Astrocyte (in vitro differentiated cells and primary cell): Measurements from ENCODE around the gene FAM3A.

ENCODE experiments used
- EZH2 ChIP-seq: IDR thresholded peaks from 2 replicates; pipeline ENCODE4 v1.6.1; 2012; ENCODE audit warnings: mild to moderate bottlenecking, low read length, inconsistent platforms; ENCODE audit not compliant: insufficient read depth
- TF ChIP-seq, protein P1 (sequence below): IDR thresholded peaks from 2 replicates; pipeline ENCODE4 v1.5.1; 2011; ENCODE audit warnings: low read depth, mild to moderate bottlenecking, inconsistent platforms, low read length, moderate library complexity; ENCODE audit not compliant: insufficient read depth

DNA sequence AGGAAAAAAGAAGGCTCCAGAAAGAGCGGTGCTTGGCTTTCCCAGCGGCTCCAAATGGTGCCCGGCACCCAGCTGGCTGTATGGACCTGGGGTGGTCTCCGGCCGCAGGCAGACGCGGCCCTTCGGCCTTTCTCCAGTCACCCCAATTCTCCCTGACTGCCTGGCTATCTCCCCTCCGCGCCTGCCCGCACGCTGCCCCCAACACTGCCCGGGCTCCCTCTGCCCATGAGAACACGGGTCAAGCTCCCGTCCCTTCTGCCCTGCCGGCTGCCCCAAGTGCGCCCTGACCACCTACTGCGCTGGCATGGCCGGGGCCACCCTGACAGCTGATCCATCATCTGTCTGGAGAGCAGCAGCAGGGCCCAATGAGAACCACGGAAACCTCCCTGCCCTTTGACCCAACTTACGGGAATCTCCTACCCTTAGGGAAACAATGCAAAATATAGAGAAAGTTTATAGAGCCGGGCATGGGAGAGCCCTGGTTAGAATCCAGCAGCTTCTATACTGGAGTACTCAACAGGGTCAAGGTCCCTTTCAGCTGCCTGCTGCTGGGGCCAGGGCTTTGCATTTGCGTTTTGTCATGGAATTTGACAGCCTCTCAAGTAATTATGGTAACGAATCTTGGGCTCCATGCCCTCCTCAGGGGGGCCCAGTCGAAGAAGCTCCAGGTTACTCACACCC, 1.2 kb upstream of the FAM3A start:
- TF ChIP-seq, protein P1, sequence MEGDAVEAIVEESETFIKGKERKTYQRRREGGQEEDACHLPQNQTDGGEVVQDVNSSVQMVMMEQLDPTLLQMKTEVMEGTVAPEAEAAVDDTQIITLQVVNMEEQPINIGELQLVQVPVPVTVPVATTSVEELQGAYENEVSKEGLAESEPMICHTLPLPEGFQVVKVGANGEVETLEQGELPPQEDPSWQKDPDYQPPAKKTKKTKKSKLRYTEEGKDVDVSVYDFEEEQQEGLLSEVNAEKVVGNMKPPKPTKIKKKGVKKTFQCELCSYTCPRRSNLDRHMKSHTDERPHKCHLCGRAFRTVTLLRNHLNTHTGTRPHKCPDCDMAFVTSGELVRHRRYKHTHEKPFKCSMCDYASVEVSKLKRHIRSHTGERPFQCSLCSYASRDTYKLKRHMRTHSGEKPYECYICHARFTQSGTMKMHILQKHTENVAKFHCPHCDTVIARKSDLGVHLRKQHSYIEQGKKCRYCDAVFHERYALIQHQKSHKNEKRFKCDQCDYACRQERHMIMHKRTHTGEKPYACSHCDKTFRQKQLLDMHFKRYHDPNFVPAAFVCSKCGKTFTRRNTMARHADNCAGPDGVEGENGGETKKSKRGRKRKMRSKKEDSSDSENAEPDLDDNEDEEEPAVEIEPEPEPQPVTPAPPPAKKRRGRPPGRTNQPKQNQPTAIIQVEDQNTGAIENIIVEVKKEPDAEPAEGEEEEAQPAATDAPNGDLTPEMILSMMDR = no peak
- TF ChIP-seq EZH2 = no peak
